HFF-Myc (cell line): ENCODE data around the gene UBE2B.
"Not testable (repeated sequence)": the region's sequence is repeated elsewhere in the genome, so short reads cannot be mapped to it uniquely, and the experiment has no call there.

ENCODE experiments used
- DNase-seq: peaks from one replicate; pipeline ENCODE4 v3.0.0-alpha.2; 2011; ENCODE audit warnings: low read depth; ENCODE audit errors: extremely low read depth
- H3K4me3 ChIP-seq: replicated peaks from 2 replicates; pipeline ENCODE4 v1.5.1; 2011; ENCODE audit warnings: low read depth, mild to moderate bottlenecking, control low read depth, low read length
- CTCF ChIP-seq: IDR thresholded peaks from 2 replicates; pipeline ENCODE4 v1.5.1; 2012; ENCODE audit warnings: mild to moderate bottlenecking, low read depth, low read length, control low read depth; ENCODE audit errors: missing control alignments

The UBE2B gene

GRCh38 chr5:134411546-134412266 lies 40.3 kb downstream of the UBE2B start, which contains the start of gene CDKN2AIPNL:
Gene CDKN2AIPNL, minus strand, starts transcription at chr5:134411881. Its CDS starts 27 bp downstream, at chr5:134411854.
- DNase-seq = peak; percentile 40
- TF ChIP-seq CTCF = peak; percentile 60
- H3K4me3 ChIP-seq = peak within 1 kb of the TSS; percentile 98

- DNase-seq = no peak
- no peak overlapping the region for H3K4me3 ChIP-seq
- no peak for TF ChIP-seq CTCF
These were observed 41.7 kb downstream of the UBE2B start for GRCh38 chr5:134413046-134413445.

- no peak for TF ChIP-seq CTCF
- no peak overlapping the region for H3K4me3 ChIP-seq
- DNase-seq = no peak
These were observed 46.3 kb downstream of the UBE2B start for GRCh38 chr5:134417707-134418106.

GRCh38 chr5:134418958-134419357 lies 47.6 kb downstream of the UBE2B start:
- H3K4me3 ChIP-seq = no peak overlapping the region
- no peak for DNase-seq
- TF ChIP-seq CTCF = no peak

GRCh38 chr5:134420343-134420742 lies 49.0 kb downstream of the UBE2B start:
- no peak for DNase-seq
- no peak overlapping the region for H3K4me3 ChIP-seq
- no peak for TF ChIP-seq CTCF

- H3K4me3 ChIP-seq, DNase-seq: not testable (repeated sequence)
These were observed 49.7 kb downstream of the UBE2B start for GRCh38 chr5:134421038-134421437.

- H3K4me3 ChIP-seq = no peak overlapping the region
- no peak for TF ChIP-seq CTCF
- DNase-seq = no peak
These were observed 51.5 kb downstream of the UBE2B start for GRCh38 chr5:134422791-134423365.
